Measurements from ENCODE around the gene REV1. TPM values are rescaled to one million over a fixed set of nuclear protein-coding genes. Genes with fewer than 3 reads are reported as not detected.

The REV1 gene
- total and polyA plus RNA-seq, 2 of the 8 experiments (the other 6 are each of a cell fraction or from before 2014, with no cell fraction given), result 16.6 to 34.3 TPM

- Histone ChIP-seq H3K9me3 (ENCODE audit: insufficient read depth in 2 of 2, low read depth in 1 of 2, low read length in 1 of 2) (no peaks in the 10 kb centered on the region; a peak in 1 of 4 replicates), H3K56ac (replicated peaks; ENCODE audit: insufficient read length, low read depth, low read length) (no peak overlapping the region), H3K23me2 (ENCODE audit: low read depth, low read length) (no peaks in the 10 kb centered on the region), H3K79me2 (ENCODE audit: control insufficient read depth in 1 of 2, insufficient read depth in 2 of 2, low read length in 2 of 2) (no peaks in the 10 kb centered on the region), H3K36me3 (ENCODE audit: control insufficient read depth in 2 of 4, insufficient read depth in 4 of 4, low read length in 3 of 4) (peaks cover 0 to 79% (median 35%) of the 10 kb centered on the region in 4 experiments; a peak in 7 of 8 replicates), H3K23ac (ENCODE audit: insufficient read length) (no peak overlapping the region), H3K27ac (ENCODE audit: low read depth, low read length) (no peak overlapping the region), H2BK5ac (ENCODE audit: low read depth, low read length) (no peak overlapping the region), H4K91ac (replicated peaks; ENCODE audit: insufficient read length, low read length) (no peak overlapping the region), H3K18ac (ENCODE audit: extremely low read depth, low read length) (no peak overlapping the region), H4K20me1 (replicated peaks in 1 of 2; ENCODE audit: control insufficient read depth in 1 of 2, insufficient read depth in 2 of 2, low read length in 2 of 2) (no peaks in the 10 kb centered on the region), H3K9ac (replicated peaks in 1 of 4; ENCODE audit: extremely low read depth in 1 of 4, low read depth in 3 of 4, low read length in 3 of 4) (no peak overlapping the region), H2BK12ac (ENCODE audit: low read depth, low read length) (no peak overlapping the region), H4K5ac (ENCODE audit: insufficient read length, low read depth, low read length) (no peak overlapping the region), H4K8ac (ENCODE audit: extremely low read depth, insufficient read depth, low read length) (no peak overlapping the region), H3K79me1 (ENCODE audit: low read depth, low read length) (no peaks in the 10 kb centered on the region), H3K27me3 (replicated peaks in 1 of 4; ENCODE audit: control insufficient read depth in 3 of 4, extremely low read depth in 1 of 4, insufficient read depth in 3 of 4, low read length in 3 of 4) (no peaks in the 10 kb centered on the region), H3K14ac (ENCODE audit: insufficient read length) (no peak overlapping the region), H3K4me1 (replicated peaks in 1 of 4; ENCODE audit: control insufficient read depth in 3 of 4, insufficient read depth in 4 of 4, low read length in 3 of 4) (no peaks in the 10 kb centered on the region), H2AFZ (ENCODE audit: low read length) (no peak overlapping the region), H3K4ac (replicated peaks; ENCODE audit: insufficient read length, low read depth, low read length) (no peak overlapping the region), H3K4me3 (ENCODE audit: extremely low read depth in 1 of 4, insufficient read depth in 2 of 4, low read depth in 3 of 4, low read length in 4 of 4) (no peak overlapping the region), H2BK120ac (replicated peaks; ENCODE audit: low read depth, low read length) (no peak overlapping the region), H2BK15ac (ENCODE audit: low read length) (no peak overlapping the region), H3K4me2 (ENCODE audit: insufficient read depth in 1 of 2, low read depth in 2 of 2, low read length in 2 of 2) (no peak overlapping the region), H2AK5ac (ENCODE audit: low read depth, low read length) (no peak overlapping the region), H2BK20ac (ENCODE audit: low read length) (no peak overlapping the region)
- DNase-seq (ENCODE audit: low read depth in 1 of 2, low spot score in 2 of 2) (no peak), FAIRE-seq (no peak)
- TF ChIP-seq RBBP5 (IDR thresholded peaks at IDR 0.05; ENCODE audit: borderline replicate concordance, low read depth, low read length) (no peak), FOSL1 (IDR thresholded peaks at IDR 0.05; ENCODE audit: insufficient read depth, low read depth, low read length) (no peak), HDAC2 (IDR thresholded peaks at IDR 0.05; ENCODE audit: borderline replicate concordance in 1 of 2, low read depth in 2 of 2, low read length in 2 of 2) (no peak), GABPA (IDR thresholded peaks at IDR 0.05; ENCODE audit: borderline replicate concordance, insufficient read depth, low read length) (no peak), KDM4A (IDR thresholded peaks at IDR 0.05; ENCODE audit: low read depth, low read length, severe bottlenecking) (no peak), ZNF274 (IDR thresholded peaks at IDR 0.05; ENCODE audit: borderline replicate concordance, extremely low read depth, low read length) (no peak)
- POLR2A ChIA-PET (ENCODE audit: partially characterized antibody), result interaction anchor here (1.6 kb wide), 1 partner anchor 22 kb away, joined by 3 read pairs; no protein-coding TSS in a partner anchor
- CTCF ChIA-PET (ENCODE audit: partially characterized antibody), result no interaction called here
Observed at GRCh38 chr2:99374747-99375146, 115.1 kb downstream of the REV1 start.

All from H1 (cell line).